HepG2 (cell line): ENCODE data around the gene TCF7L2. TPM values are rescaled to one million over a fixed set of nuclear protein-coding genes. Genes with fewer than 3 reads are reported as not detected.

Experiments used
- ARNT2 ChIP-seq: sonication (generic); formaldehyde crosslinking; IDR thresholded peaks from 2 replicates; pipeline ENCODE4 v1.8.0; 2022; ENCODE audit warnings: mild to moderate bottlenecking, low read depth, missing genetic modification reagents, moderate library complexity
- FOXJ3 ChIP-seq: sonication (generic); formaldehyde crosslinking; IDR thresholded peaks from 2 replicates; pipeline ENCODE4 v1.4.0; 2020; ENCODE audit warnings: missing genetic modification reagents, mild to moderate bottlenecking, borderline replicate concordance
- FOXK1 ChIP-seq: sonication (generic); formaldehyde crosslinking; IDR thresholded peaks from 2 replicates; pipeline ENCODE4 v1.4.0; 2020; ENCODE audit warnings: low read depth, missing genetic modification reagents, borderline replicate concordance
- FOXK2 ChIP-seq: fragments of 450-650 bp; IDR thresholded peaks from 2 replicates; pipeline ENCODE4 v1.6.1; 2016
- HDAC6 ChIP-seq: fragments of 200-600 bp; sonication (generic); IDR thresholded peaks from 2 replicates; pipeline ENCODE4 v1.7.0; 2017; ENCODE audit warnings: mild to moderate bottlenecking, antibody characterized with exemption, low read length, low read depth
- MTF2 ChIP-seq: sonication (generic); formaldehyde crosslinking; IDR thresholded peaks from 2 replicates; pipeline ENCODE4 v1.5.0; 2020; ENCODE audit warnings: missing genetic modification reagents, borderline replicate concordance
- POLR2AphosphoS5 ChIP-seq: IDR thresholded peaks from 2 replicates; pipeline ENCODE4 v1.6.1; 2012; ENCODE audit warnings: low read depth, low read length
- SRSF1 ChIP-seq: fragments of 200-400 bp; formaldehyde crosslinking; optimal IDR thresholded peaks from 2 replicates; pipeline ENCODE3; 2017; ENCODE audit warnings: mild to moderate bottlenecking, low read depth, low read length, moderate library complexity
- SRY ChIP-seq: sonication (generic); formaldehyde crosslinking; IDR thresholded peaks from 2 replicates; pipeline ENCODE4 v1.8.0; 2022; ENCODE audit warnings: mild to moderate bottlenecking, missing genetic modification reagents
- TAF15 ChIP-seq: fragments of 200-400 bp; formaldehyde crosslinking; IDR thresholded peaks from one replicate; pipeline ENCODE4 v1.6.1; 2018; ENCODE audit warnings: mild to moderate bottlenecking, low read depth, low read length; ENCODE audit not compliant: poor library complexity, severe bottlenecking
- TSC22D2 ChIP-seq: sonication (generic); formaldehyde crosslinking; IDR thresholded peaks from 2 replicates; pipeline ENCODE4 v1.5.1; 2020; ENCODE audit warnings: missing genetic modification reagents, mild to moderate bottlenecking, borderline replicate concordance
- ZBTB3 ChIP-seq: sonication (generic); formaldehyde crosslinking; IDR thresholded peaks from 2 replicates; pipeline ENCODE4 v1.4.0; 2020; ENCODE audit warnings: low read depth, mild to moderate bottlenecking, moderate library complexity, missing genetic modification reagents, borderline replicate concordance
- ZBTB42 ChIP-seq: sonication (generic); formaldehyde crosslinking; IDR thresholded peaks from 2 replicates; pipeline ENCODE4 v1.5.0; 2020; ENCODE audit warnings: mild to moderate bottlenecking, missing genetic modification reagents
- ZKSCAN5 ChIP-seq: sonication (generic); formaldehyde crosslinking; IDR thresholded peaks from 2 replicates; pipeline ENCODE4 v1.5.1; 2020; ENCODE audit warnings: mild to moderate bottlenecking, missing genetic modification reagents
- ZNF333 ChIP-seq: sonication (generic); formaldehyde crosslinking; IDR thresholded peaks from 2 replicates; pipeline ENCODE4 v1.4.0; 2020; ENCODE audit warnings: mild to moderate bottlenecking, missing genetic modification reagents, borderline replicate concordance
- ZNF432 ChIP-seq: sonication (generic); formaldehyde crosslinking; IDR thresholded peaks from 2 replicates; pipeline ENCODE4 v1.5.0; 2020; ENCODE audit warnings: missing genetic modification reagents, mild to moderate bottlenecking, borderline replicate concordance
- ZNF446 ChIP-seq: sonication (generic); formaldehyde crosslinking; IDR thresholded peaks from 2 replicates; pipeline ENCODE4 v1.5.0; 2020; ENCODE audit warnings: mild to moderate bottlenecking, missing genetic modification reagents
- ZNF564 ChIP-seq: sonication (generic); formaldehyde crosslinking; IDR thresholded peaks from 2 replicates; pipeline ENCODE4 v1.8.1; 2023; ENCODE audit warnings: mild to moderate bottlenecking, missing genetic modification reagents
- ZNF687 ChIP-seq: sonication (generic); formaldehyde crosslinking; IDR thresholded peaks from 2 replicates; pipeline ENCODE4 v1.5.1; 2020; ENCODE audit warnings: mild to moderate bottlenecking, missing genetic modification reagents, moderate library complexity
- ZNF724P ChIP-seq: sonication (generic); formaldehyde crosslinking; IDR thresholded peaks from 2 replicates; pipeline ENCODE4 v1.8.0; 2022; ENCODE audit warnings: missing genetic modification reagents, borderline replicate concordance
- ZSCAN20 ChIP-seq: sonication (generic); formaldehyde crosslinking; IDR thresholded peaks from 2 replicates; pipeline ENCODE4 v1.4.0; 2020; ENCODE audit warnings: missing genetic modification reagents, mild to moderate bottlenecking, borderline replicate concordance
- polyA plus RNA-seq, 8 experiments: library from polyadenylated mRNA; depleted of rRNA in 3 of 8; stranded (reverse) in 7 of 8; unstranded in 1 of 8; fragments of >200 nt; fragmentation: Illumina TruSeq in 4 of 8; extraction: Trizol in 4 of 8; gene quantifications; 2 replicates each; pipeline versions ENCODE4 v1.2.1 to v1.2.3, GENCODE V29; 2011 to 2016; ENCODE audit warnings: low read depth in 4 of 8, missing spikeins in 1 of 8, mixed read lengths in 1 of 8; ENCODE audit not compliant: insufficient read depth in 1 of 8
- total RNA-seq, 5 experiments: library from RNA; depleted of rRNA; stranded (reverse); fragments of >200 nt; fragmentation: Illumina TruSeq; extraction: Trizol; gene quantifications; 2 replicates each; pipeline ENCODE4 v1.2.3, GENCODE V29; 2016; ENCODE audit warnings: low read depth in 1 of 5
- TF ChIP-seq, protein P1 (sequence below): sonication (generic); formaldehyde crosslinking; conservative IDR thresholded peaks from 2 replicates; pipeline ENCODE4 v1.4.0; 2020; ENCODE audit warnings: mild to moderate bottlenecking, missing genetic modification reagents, moderate library complexity

The TCF7L2 gene
- total and polyA plus RNA-seq, 2 of the 13 experiments (the other 11 are each of a cell fraction or from before 2014, with no cell fraction given) = 3.9 to 13.7 TPM

DNA sequence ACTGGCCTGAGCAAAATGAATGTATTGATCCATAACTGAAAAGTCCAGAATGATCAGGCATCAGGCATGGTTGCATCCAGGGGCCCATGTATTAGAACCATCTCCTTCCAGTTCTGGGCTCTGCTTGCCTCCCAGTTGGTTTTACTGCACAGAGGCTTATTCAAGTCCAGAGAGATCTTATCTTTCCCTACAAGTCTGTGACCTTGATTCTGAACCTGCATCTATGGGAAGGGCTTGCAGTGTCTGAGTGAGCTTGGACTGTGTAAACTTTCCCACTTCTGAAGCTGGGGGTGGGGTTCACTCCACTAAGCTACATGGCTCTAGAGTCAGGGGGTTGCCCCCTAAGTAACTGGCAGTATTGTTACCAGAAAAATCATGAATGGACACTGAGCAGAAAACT is 136.2 kb downstream of the TCF7L2 start (continued):
- no peak for TF ChIP-seq ZSCAN20 (CRISPR knock-in tag)
- no peak for TF ChIP-seq ZBTB3 (CRISPR knock-in tag)
- no peak for TF ChIP-seq ZNF333
- TF ChIP-seq HDAC6 = no peak
- no peak for TF ChIP-seq FOXK2
- no peak for TF ChIP-seq TSC22D2 (CRISPR knock-in tag)
- TF ChIP-seq FOXK1 = no peak; the same call in 1 of the 2 replicates
- TF ChIP-seq ZNF446 (CRISPR knock-in tag) = no peak
- TF ChIP-seq ZKSCAN5 (CRISPR knock-in tag) = no peak
- no peak for TF ChIP-seq ZNF432 (CRISPR knock-in tag)
- no peak for TF ChIP-seq POLR2AphosphoS5
- TF ChIP-seq TAF15 = no peak
- no peak for TF ChIP-seq MTF2 (CRISPR knock-in tag)
- no peak for TF ChIP-seq ZBTB42
- TF ChIP-seq, protein P1, sequence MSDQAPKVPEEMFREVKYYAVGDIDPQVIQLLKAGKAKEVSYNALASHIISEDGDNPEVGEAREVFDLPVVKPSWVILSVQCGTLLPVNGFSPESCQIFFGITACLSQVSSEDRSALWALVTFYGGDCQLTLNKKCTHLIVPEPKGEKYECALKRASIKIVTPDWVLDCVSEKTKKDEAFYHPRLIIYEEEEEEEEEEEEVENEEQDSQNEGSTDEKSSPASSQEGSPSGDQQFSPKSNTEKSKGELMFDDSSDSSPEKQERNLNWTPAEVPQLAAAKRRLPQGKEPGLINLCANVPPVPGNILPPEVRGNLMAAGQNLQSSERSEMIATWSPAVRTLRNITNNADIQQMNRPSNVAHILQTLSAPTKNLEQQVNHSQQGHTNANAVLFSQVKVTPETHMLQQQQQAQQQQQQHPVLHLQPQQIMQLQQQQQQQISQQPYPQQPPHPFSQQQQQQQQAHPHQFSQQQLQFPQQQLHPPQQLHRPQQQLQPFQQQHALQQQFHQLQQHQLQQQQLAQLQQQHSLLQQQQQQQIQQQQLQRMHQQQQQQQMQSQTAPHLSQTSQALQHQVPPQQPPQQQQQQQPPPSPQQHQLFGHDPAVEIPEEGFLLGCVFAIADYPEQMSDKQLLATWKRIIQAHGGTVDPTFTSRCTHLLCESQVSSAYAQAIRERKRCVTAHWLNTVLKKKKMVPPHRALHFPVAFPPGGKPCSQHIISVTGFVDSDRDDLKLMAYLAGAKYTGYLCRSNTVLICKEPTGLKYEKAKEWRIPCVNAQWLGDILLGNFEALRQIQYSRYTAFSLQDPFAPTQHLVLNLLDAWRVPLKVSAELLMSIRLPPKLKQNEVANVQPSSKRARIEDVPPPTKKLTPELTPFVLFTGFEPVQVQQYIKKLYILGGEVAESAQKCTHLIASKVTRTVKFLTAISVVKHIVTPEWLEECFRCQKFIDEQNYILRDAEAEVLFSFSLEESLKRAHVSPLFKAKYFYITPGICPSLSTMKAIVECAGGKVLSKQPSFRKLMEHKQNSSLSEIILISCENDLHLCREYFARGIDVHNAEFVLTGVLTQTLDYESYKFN = peak; percentile 44; the same call in 1 of the 2 replicates
- TF ChIP-seq ZNF687 (CRISPR knock-in tag) = no peak
- TF ChIP-seq ARNT2 (CRISPR knock-in tag) = no peak
- TF ChIP-seq ZNF564 (CRISPR knock-in tag) = no peak
- no peak for TF ChIP-seq SRY (CRISPR knock-in tag)
- no peak for TF ChIP-seq SRSF1
- TF ChIP-seq FOXJ3 (CRISPR knock-in tag) = 0 out of 2 replicates have a peak, but pooled peaks have one; percentile 36
- no peak for TF ChIP-seq ZNF724P (CRISPR knock-in tag)
